NCI-H1436 (cell line): ENCODE measurements around the gene KLHDC2.
"Not testable (repeated sequence)": the region's sequence is repeated elsewhere in the genome, so short reads cannot be mapped to it uniquely, and the experiment has no call there.

Source experiments
- DNase-seq: peaks from one replicate; lab custom pipeline; 2025; lab: John Stamatoyannopoulos, UW

KLHDC2 gene

DNA sequence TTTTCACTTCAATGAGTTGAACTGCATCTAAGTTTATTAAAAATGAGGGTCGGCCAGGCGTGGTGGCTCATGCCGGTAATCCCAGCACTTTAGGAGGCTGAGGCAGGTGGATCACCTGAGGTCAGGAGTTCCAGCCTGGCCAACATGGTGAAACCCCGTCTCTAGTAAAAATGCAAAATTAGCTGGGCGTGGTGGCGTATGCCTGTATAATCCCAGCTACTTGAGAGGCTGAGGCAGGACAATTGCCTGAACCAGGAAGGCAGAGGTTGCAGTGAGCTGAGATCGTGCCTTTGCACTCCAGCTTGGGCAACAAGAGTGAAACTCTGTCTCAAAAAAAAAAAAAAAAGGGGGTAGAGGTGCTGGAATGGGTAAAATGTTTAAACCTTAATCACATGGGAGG, 13.1 kb downstream of the KLHDC2 start:
- not testable (repeated sequence) for DNase-seq

DNA sequence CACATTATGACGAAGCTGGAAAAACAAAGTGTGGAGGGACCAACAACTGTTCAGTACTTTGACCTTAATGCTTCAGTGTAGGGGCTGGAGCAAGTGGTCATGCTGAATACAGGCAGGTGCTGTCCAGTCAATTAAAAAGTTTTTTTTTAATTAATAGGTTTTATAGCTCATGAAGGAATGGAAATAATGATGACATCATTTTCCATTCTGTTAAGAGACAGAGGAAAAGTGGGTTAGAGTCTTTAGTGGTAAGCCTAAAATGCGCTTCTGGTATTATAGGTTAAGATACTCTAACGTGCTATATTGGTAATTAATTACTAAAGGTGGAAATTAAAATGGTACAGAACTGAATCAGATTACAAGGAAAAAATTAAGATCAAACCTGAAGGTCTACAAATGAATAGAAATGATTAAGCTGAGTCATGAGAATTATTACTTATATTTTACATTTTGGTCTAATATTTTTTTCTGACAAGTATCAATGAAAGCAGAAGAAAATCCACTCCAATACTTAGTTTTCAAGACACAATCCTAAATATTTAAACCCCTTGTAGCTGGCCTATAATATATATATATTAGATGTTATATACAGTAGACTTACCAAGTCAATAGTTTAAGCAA, 15.6 kb downstream of the KLHDC2 start:
- no peak for DNase-seq

DNA sequence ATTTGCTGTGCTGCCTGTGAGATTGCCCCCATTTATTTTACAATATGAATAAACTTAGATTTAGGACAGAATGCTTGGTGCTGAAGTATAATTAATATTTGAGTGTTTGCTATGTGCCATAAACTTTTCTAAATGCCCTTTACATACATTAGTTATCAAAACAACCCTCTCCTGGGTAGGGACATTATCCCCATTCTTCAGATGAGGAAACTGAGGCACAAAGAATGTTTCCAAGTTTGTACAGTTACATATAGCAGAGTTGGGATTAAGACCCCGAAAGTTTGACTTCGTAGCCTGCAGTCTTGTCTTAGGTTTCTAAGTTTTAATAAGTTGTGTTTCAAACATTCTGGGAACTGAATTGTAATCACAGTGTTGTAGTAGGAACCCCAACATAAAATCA, 18.4 kb downstream of the KLHDC2 start:
- DNase-seq, result no peak

DNA sequence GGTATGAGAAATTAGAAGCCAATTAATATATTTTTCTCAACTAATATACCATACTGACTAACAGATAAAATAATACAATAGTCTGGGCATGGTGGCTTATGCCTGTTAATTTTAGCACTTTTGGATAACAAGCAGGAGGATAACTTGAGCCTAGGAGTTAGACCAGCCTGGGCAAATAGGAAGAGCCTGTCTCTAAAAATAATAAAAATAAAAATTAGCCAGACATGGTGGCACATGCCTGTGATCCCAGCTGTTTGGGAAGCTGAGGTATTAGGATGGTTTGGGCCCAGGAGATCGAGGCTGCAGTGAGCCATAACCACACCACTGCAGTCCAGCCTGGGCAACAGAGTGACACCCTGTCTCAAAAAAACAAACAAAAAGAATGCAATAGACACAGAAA, 24.7 kb downstream of the KLHDC2 start:
- DNase-seq, result no peak

DNA sequence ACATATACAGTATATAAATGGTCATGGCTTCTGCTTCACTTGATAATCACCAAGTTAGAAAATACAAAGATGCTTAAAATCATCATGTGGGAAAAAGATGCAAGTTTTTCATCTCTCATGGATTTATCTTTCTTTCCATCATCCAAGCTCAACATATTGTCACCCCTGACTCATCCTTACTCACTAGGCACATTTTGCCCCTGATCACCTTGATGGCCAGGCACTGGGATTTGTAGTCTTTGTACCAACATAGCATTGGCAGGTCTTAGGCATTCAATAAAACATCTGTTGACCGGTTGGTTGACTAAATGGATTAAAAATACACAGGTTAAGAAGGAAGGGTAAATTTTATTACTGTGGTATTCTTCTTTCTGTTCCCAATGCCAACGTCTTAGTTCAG, 28.1 kb downstream of the KLHDC2 start:
- no peak for DNase-seq

DNA sequence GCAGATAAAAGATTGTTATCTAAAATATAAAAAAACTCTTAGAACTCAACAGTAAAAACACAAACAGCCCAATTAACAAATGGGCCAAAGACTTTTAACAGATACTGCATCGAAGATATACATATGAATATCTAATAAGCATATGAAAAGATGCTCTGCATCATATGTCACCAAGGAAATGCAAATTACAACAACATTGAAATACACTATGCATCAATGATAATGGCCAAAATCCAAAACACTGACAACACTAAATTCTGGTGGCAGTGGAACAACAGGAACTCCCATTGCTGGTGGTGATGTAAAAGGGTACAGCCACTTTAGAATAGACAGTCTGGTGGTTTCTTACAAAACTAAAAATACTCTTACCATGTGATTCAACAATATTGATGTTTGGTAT, 40.8 kb downstream of the KLHDC2 start:
- DNase-seq, result no peak

DNA sequence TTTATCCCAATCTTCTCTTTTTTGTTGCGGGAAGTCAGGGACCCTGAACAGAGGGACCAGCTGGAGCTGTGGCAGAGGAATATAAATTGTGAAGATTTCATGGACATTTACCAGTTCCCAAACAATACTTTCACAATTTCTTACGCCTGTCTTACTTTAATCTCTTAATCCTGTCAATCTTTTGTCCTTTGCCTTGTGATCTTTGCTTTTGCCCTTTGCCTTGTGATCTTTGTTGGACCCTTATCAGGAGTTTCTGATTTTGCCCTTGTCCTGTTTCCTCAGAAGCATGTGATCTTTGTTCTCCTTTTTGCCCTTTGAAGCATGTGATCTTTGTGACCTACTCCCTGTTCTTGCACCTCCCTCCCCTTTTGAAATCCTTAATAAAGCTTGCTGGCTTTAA, 48.2 kb downstream of the KLHDC2 start:
- DNase-seq, result not testable (repeated sequence)

DNA sequence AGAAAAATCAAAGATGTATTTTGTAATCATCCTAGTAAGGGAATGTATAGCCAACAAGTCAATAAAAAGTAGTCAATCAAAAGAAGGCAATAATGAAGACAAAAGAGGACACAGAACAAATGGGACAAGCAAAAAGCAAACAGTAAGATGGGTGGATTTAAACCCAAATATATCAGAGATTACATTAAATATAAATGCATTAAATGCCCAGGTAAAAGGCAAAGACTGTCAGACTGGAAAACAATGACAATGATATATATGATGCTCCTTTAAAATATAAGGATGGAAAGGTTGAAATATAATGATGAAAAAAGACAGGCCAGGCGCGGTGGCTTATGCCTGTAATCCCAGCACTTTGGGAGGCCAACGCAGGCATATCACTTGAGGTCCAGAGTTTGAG, 48.9 kb downstream of the KLHDC2 start:
- no peak for DNase-seq

DNA sequence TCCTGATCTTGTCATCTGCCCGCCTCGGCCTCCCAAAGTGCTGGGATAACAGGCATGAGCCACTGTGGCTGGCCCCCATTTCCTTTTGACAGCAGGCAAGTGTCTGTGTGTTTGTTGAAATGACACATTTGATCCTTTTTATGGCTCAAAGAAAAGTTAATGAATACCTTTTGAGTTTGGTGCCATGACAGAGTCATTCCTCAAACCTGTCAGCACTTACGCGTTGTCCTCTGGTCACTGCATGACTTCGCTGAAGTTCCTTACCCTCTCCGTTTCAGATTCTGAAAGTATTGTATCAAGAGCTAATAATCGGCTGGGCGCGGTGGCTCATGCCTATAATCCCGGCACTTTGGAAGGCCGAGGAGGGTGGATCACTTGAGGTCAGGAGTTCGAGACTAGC, 52.2 kb downstream of the KLHDC2 start:
- DNase-seq, result no peak

DNA sequence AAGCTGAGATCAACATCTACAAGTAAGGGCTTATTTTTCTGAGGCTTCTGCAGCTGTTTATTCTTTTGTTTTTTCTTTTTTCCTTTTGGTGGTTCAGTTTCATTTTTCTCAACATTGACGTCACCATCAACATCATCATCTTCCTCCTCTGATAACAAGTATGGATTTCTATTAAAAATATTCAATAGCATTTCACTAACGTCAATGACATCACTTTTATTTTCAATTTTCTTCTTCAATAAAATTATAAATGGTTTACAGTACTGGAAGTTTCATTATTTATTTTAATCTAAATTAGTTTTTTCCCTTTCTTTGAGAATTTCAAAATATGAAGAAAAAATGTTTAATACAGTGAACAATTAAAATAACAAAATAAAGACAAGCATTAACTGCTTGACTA, 60.7 kb downstream of the KLHDC2 start:
- DNase-seq, result no peak
